Measurements from ENCODE around the gene GJC2. TPM values are rescaled to one million over a fixed set of nuclear protein-coding genes. Genes with fewer than 3 reads are reported as not detected.
A peak's percentile ranks its signal among the peaks of the same experiment; 100 is the strongest.
"Not testable (repeated sequence)": the region's sequence is repeated elsewhere in the genome, so short reads cannot be mapped to it uniquely, and the experiment has no call there.

GJC2 gene
- total and polyA plus RNA-seq, 2 donors (not counting 1 experiment from before 2014, with no cell fraction given), result 0.16 to 0.30 TPM

- Mint-ChIP-seq H3K27me3 (no peaks in the 10 kb centered on the region), H3K4me3 (peak overlapping the region; percentile 92), H3K4me1 (peaks cover 22% of the 10 kb centered on the region), H3K9me3 (ENCODE audit: insufficient read depth) (no peaks in the 10 kb centered on the region), H3K27ac (peak overlapping the region; percentile 87)
- ChIA-PET CTCF (interaction anchor here (1.1 to 2.1 kb wide), 4 partner anchors 8 to 324 kb away, joined by 3 to 9 read pairs (median 4); partner anchors contain the start of gene ARF1), POLR2A (interaction anchor here (1.0 kb wide), 1 partner anchor 28 kb away, joined by 3 read pairs; no protein-coding TSS in a partner anchor)
- Histone ChIP-seq H3K9me3 (ENCODE audit: control extremely low read depth in 1 of 3, control insufficient read depth in 2 of 3, insufficient read depth in 1 of 3, low read length in 2 of 3) (no peaks in the 10 kb centered on the region), H4K20me1 (ENCODE audit: control insufficient read depth, insufficient read depth, low read length, poor library complexity, severe bottlenecking) (no peaks in the 10 kb centered on the region), H3K4me2 (replicated peaks; ENCODE audit: low read depth, low read length, poor library complexity, severe bottlenecking) (peak overlapping the region; percentile 96), H3K4me1 (ENCODE audit: control insufficient read depth in 2 of 2, insufficient read depth in 2 of 2, low read length in 2 of 2) (peaks cover 17 to 23% of the 10 kb centered on the region in 2 donors), H3K79me2 (ENCODE audit: control insufficient read depth, insufficient read depth, low read length) (peaks cover 27% of the 10 kb centered on the region), H3K27ac (ENCODE audit: low read length in 2 of 2) (no peak overlapping the region), H3K9ac (ENCODE audit: low read length) (no peak overlapping the region), H3K27me3 (replicated peaks in 1 of 4; ENCODE audit: control extremely low read depth in 1 of 4, control insufficient read depth in 3 of 4, insufficient read depth in 4 of 4, low read length in 3 of 4) (no peaks in the 10 kb centered on the region), H2AFZ (ENCODE audit: insufficient read depth, low read depth, low read length, poor library complexity, severe bottlenecking) (peak overlapping the region; percentile 80), H3K36me3 (replicated peaks in 1 of 2; ENCODE audit: control extremely low read depth in 1 of 2, control insufficient read depth in 1 of 2, extremely low read depth in 1 of 2, insufficient read depth in 2 of 2, low read length in 1 of 2) (peaks cover 0 to 17% of the 10 kb centered on the region in 2 experiments), H3K4me3 (ENCODE audit: control extremely low read depth in 1 of 5, extremely low read depth in 1 of 5, insufficient read depth in 1 of 5, low read depth in 2 of 5, low read length in 4 of 5) (no peak overlapping the region)
- intact Hi-C loops (cut with micrococcal nuclease), result no loop called here
- no peak for DNase-seq
- WGBS (ENCODE audit: insufficient coverage), result 95% methylated on average over 4 of the region's 7 CpGs
- TF ChIP-seq CTCF (IDR thresholded peaks at IDR 0.05) (no peak), EZH2 (IDR thresholded peaks at IDR 0.05; ENCODE audit: borderline replicate concordance, insufficient read depth, low read depth, low read length, poor library complexity, severe bottlenecking) (no peak)
- no peak for ATAC-seq (ENCODE audit: low read depth)
These were observed 39.2 kb upstream of the GJC2 start for GRCh38 chr1:228110556-228110955.

GRCh38 chr1:228111315-228111714 lies 38.4 kb upstream of the GJC2 start:
- H3K27me3 Mint-ChIP-seq; H3K9ac ChIP-seq (ENCODE audit: low read length); ATAC-seq (ENCODE audit: low read depth); H3K4me3 Mint-ChIP-seq; H3K9me3 Mint-ChIP-seq (ENCODE audit: insufficient read depth); H3K4me3 ChIP-seq (ENCODE audit: control extremely low read depth in 1 of 5, extremely low read depth in 1 of 5, insufficient read depth in 1 of 5, low read depth in 2 of 5, low read length in 4 of 5); CTCF ChIA-PET; H3K27ac Mint-ChIP-seq; H4K20me1 ChIP-seq (ENCODE audit: control insufficient read depth, insufficient read depth, low read length, poor library complexity, severe bottlenecking); POLR2A ChIA-PET; H2AFZ ChIP-seq (ENCODE audit: insufficient read depth, low read depth, low read length, poor library complexity, severe bottlenecking); H3K27ac ChIP-seq (ENCODE audit: low read length in 2 of 2); H3K4me2 ChIP-seq (replicated peaks; ENCODE audit: low read depth, low read length, poor library complexity, severe bottlenecking); DNase-seq; intact Hi-C loops (cut with micrococcal nuclease); H3K9me3 ChIP-seq (ENCODE audit: control extremely low read depth in 1 of 3, control insufficient read depth in 2 of 3, insufficient read depth in 1 of 3, low read length in 2 of 3); H3K27me3 ChIP-seq (replicated peaks in 1 of 4; ENCODE audit: control extremely low read depth in 1 of 4, control insufficient read depth in 3 of 4, insufficient read depth in 4 of 4, low read length in 3 of 4): not testable (repeated sequence)
- peaks cover 23% of the 10 kb centered on the region for H3K79me2 ChIP-seq (ENCODE audit: control insufficient read depth, insufficient read depth, low read length)
- peaks cover 0 to 12% of the 10 kb centered on the region in 2 experiments for H3K36me3 ChIP-seq (replicated peaks in 1 of 2; ENCODE audit: control extremely low read depth in 1 of 2, control insufficient read depth in 1 of 2, extremely low read depth in 1 of 2, insufficient read depth in 2 of 2, low read length in 1 of 2)
- WGBS (ENCODE audit: insufficient coverage), result no CpG with 5 or more reads among the region's 6 CpGs
- peaks cover 22% of the 10 kb centered on the region for H3K4me1 Mint-ChIP-seq
- H3K4me1 ChIP-seq (ENCODE audit: control insufficient read depth in 2 of 2, insufficient read depth in 2 of 2, low read length in 2 of 2), result peaks cover 17 to 23% of the 10 kb centered on the region in 2 donors
